HG03095 (cell line): ENCODE results near the gene KRAS.

Source experiments
- ATAC-seq: cut with Tn5 transposase; IDR thresholded peaks from one replicate; pipeline ENCODE4 v1.9.1; 2021; ENCODE audit warnings: moderate library complexity; ENCODE audit not compliant: unreplicated experiment

Gene KRAS

GRCh38 chr12:25256826-25257225 lies 6.1 kb upstream of the KRAS start:
- no peak for ATAC-seq

- no peak for ATAC-seq
Observed at GRCh38 chr12:25256005-25256404, 5.3 kb upstream of the KRAS start.

GRCh38 chr12:25254271-25254880 lies 3.6 kb upstream of the KRAS start:
- no peak for ATAC-seq

- no peak for ATAC-seq
Observed at GRCh38 chr12:25253371-25254068, 2.8 kb upstream of the KRAS start.

GRCh38 chr12:25252946-25253345 lies 2.2 kb upstream of the KRAS start:
- no peak for ATAC-seq

GRCh38 chr12:25251769-25252168 lies 1.0 kb upstream of the KRAS start:
- ATAC-seq = no peak

- peak; percentile 32 for ATAC-seq
Observed at GRCh38 chr12:25249931-25250738, 594 bp downstream of the KRAS start.

GRCh38 chr12:25248732-25249131 lies 2.0 kb downstream of the KRAS start:
- no peak for ATAC-seq

- no peak for ATAC-seq
Observed at GRCh38 chr12:25248137-25248536, 2.6 kb downstream of the KRAS start.

GRCh38 chr12:25245491-25245890 lies 5.2 kb downstream of the KRAS start:
- no peak for ATAC-seq

GRCh38 chr12:25243680-25243990 lies 7.1 kb downstream of the KRAS start:
- ATAC-seq = no peak

GRCh38 chr12:25242981-25243679 lies 7.6 kb downstream of the KRAS start:
- ATAC-seq = no peak

GRCh38 chr12:25241167-25242020 lies 9.3 kb downstream of the KRAS start:
- peak; percentile 60 for ATAC-seq

- ATAC-seq = no peak
Observed at GRCh38 chr12:25236626-25237025, 14.1 kb downstream of the KRAS start.

- no peak for ATAC-seq
Observed at GRCh38 chr12:25236190-25236589, 14.5 kb downstream of the KRAS start.

GRCh38 chr12:25213338-25213737 lies 37.4 kb downstream of the KRAS start:
- no peak for ATAC-seq

- no peak for ATAC-seq
Observed at GRCh38 chr12:25208554-25208953, 42.2 kb downstream of the KRAS start.

GRCh38 chr12:25207846-25208245 lies 42.9 kb downstream of the KRAS start:
- no peak for ATAC-seq

GRCh38 chr12:25207411-25207810 lies 43.3 kb downstream of the KRAS start:
- no peak for ATAC-seq

- no peak for ATAC-seq
Observed at GRCh38 chr12:25202137-25202536, 48.6 kb downstream of the KRAS start.

GRCh38 chr12:25200703-25201102 lies 50.0 kb downstream of the KRAS start:
- ATAC-seq = no peak
